Osteocyte (in vitro differentiated cells): ENCODE data around the gene APOL6. TPM values are rescaled to one million over a fixed set of nuclear protein-coding genes. Genes with fewer than 3 reads are reported as not detected.

ENCODE experiments used
- DNase-seq: peaks from one replicate; pipeline ENCODE4 v3.0.0; 2021; ENCODE audit warnings: mixed read lengths; ENCODE audit not compliant: unreplicated experiment; ENCODE audit errors: extremely low spot score
- H3K27ac Mint-ChIP-seq: one replicate; pipeline ENCODE4 v1.8.0; 2021; ENCODE audit warnings: mild to moderate bottlenecking, mixed read lengths; ENCODE audit not compliant: unreplicated experiment
- H3K27me3 Mint-ChIP-seq: one replicate; pipeline ENCODE4 v1.8.0; 2021; ENCODE audit warnings: mixed read lengths; ENCODE audit not compliant: unreplicated experiment
- H3K36me3 Mint-ChIP-seq: one replicate; pipeline ENCODE4 v1.8.0; 2021; ENCODE audit warnings: mixed read lengths; ENCODE audit not compliant: unreplicated experiment
- H3K4me1 Mint-ChIP-seq: one replicate; pipeline ENCODE4 v1.8.0; 2021; ENCODE audit warnings: mixed read lengths; ENCODE audit not compliant: unreplicated experiment
- H3K4me3 Mint-ChIP-seq: one replicate; pipeline ENCODE4 v1.8.0; 2021; ENCODE audit warnings: mild to moderate bottlenecking, moderate library complexity, mixed read lengths; ENCODE audit not compliant: unreplicated experiment
- H3K9me3 Mint-ChIP-seq: one replicate; pipeline ENCODE4 v1.8.0; 2021; ENCODE audit warnings: mixed read lengths; ENCODE audit not compliant: unreplicated experiment
- CTCF ChIP-seq: fragments of 200-600 bp; sonication (generic); IDR thresholded peaks from 2 replicates; pipeline ENCODE4 v1.5.0; 2021; ENCODE audit warnings: antibody characterized with exemption, mild to moderate bottlenecking, moderate library complexity
- total RNA-seq: library from RNA; stranded (reverse); gene quantifications from 2 replicates; pipeline ENCODE4 v1.2.1, GENCODE V29; 2021

The APOL6 gene
- total RNA-seq, 1 donor from 2014 or later, result 11.8 TPM

- H3K27ac Mint-ChIP-seq, result no peak overlapping the region
- no peaks in the 10 kb centered on the region for H3K9me3 Mint-ChIP-seq
- no peak for DNase-seq
- no peaks in the 10 kb centered on the region for H3K36me3 Mint-ChIP-seq
- H3K27me3 Mint-ChIP-seq, result peaks cover 46% of the 10 kb centered on the region
- H3K4me1 Mint-ChIP-seq, result no peaks in the 10 kb centered on the region
- TF ChIP-seq CTCF, result no peak
- H3K4me3 Mint-ChIP-seq, result no peak overlapping the region
Measured at GRCh38 chr22:35608088-35608487, 40.2 kb upstream of the APOL6 start.

- no peak overlapping the region for H3K4me3 Mint-ChIP-seq
- no peaks in the 10 kb centered on the region for H3K4me1 Mint-ChIP-seq
- H3K36me3 Mint-ChIP-seq, result no peaks in the 10 kb centered on the region
- no peak overlapping the region for H3K27ac Mint-ChIP-seq
- TF ChIP-seq CTCF, result no peak
- DNase-seq, result no peak
- peaks cover 46% of the 10 kb centered on the region for H3K27me3 Mint-ChIP-seq
- H3K9me3 Mint-ChIP-seq, result no peaks in the 10 kb centered on the region
Measured at GRCh38 chr22:35609261-35609660, 39.0 kb upstream of the APOL6 start.

DNA sequence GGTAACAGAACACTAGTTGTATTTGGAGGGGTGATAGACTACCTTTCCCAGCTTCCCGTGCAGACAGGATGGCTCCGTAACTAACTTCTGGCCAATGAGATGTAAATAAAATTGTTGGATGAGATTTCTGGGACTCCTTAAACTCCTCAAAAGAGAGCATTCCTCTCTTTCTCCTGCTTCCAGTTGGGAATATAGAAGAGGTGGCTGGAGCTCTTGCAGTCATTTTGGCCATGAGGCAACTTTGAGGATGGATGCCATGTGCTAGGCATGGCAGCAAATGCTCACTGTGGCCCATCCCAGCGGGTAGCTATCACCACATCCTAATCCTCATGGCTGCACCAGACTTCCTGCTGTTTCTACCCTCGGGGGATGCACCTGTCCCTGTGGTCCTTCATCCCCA lies 38.5 kb upstream of the APOL6 start:
- Mint-ChIP-seq H3K9me3 (no peaks in the 10 kb centered on the region), H3K36me3 (no peaks in the 10 kb centered on the region), H3K27me3 (peaks cover 46% of the 10 kb centered on the region), H3K4me3 (no peak overlapping the region), H3K27ac (no peak overlapping the region), H3K4me1 (no peaks in the 10 kb centered on the region)
- DNase-seq, result no peak
- no peak for TF ChIP-seq CTCF

- peaks cover 39% of the 10 kb centered on the region for H3K27me3 Mint-ChIP-seq
- no peak for TF ChIP-seq CTCF
- no peak overlapping the region for H3K27ac Mint-ChIP-seq
- no peaks in the 10 kb centered on the region for H3K4me1 Mint-ChIP-seq
- DNase-seq, result no peak
- H3K36me3 Mint-ChIP-seq, result no peaks in the 10 kb centered on the region
- no peak overlapping the region for H3K4me3 Mint-ChIP-seq
- no peaks in the 10 kb centered on the region for H3K9me3 Mint-ChIP-seq
Measured at GRCh38 chr22:35610741-35611140, 37.5 kb upstream of the APOL6 start.

- no peak for DNase-seq
- no peak for TF ChIP-seq CTCF
- Mint-ChIP-seq H3K4me1 (no peaks in the 10 kb centered on the region), H3K27ac (no peak overlapping the region), H3K27me3 (peaks cover 35% of the 10 kb centered on the region), H3K9me3 (no peaks in the 10 kb centered on the region), H3K36me3 (no peaks in the 10 kb centered on the region), H3K4me3 (no peak overlapping the region)
Measured at GRCh38 chr22:35611200-35611890, 36.9 kb upstream of the APOL6 start.
